ENCODE data around the gene ZNF792. TPM values are rescaled to one million over a fixed set of nuclear protein-coding genes. Genes with fewer than 3 reads are reported as not detected.

ZNF792 gene
- total RNA-seq, 3 donors from 2014 or later (not counting 1 experiment from before 2014, with no cell fraction given): 11.9 to 19.6 (median 16.2) TPM

GRCh38 chr19:34997071-34997617 lies 33.1 kb upstream of the ZNF792 start:
- H3K27me3 Mint-ChIP-seq (ENCODE audit: low read depth in 2 of 2): no peaks in the 10 kb centered on the region
- peaks cover 68% of the 10 kb centered on the region for H3K4me1 ChIP-seq (ENCODE audit: control insufficient read depth, insufficient read depth, low read length)
- H3K36me3 Mint-ChIP-seq: no peaks in the 10 kb centered on the region
- no peak for ATAC-seq
- no peaks in the 10 kb centered on the region for H3K9me3 ChIP-seq (ENCODE audit: control insufficient read depth, insufficient read depth, low read length)
- H3K27ac Mint-ChIP-seq: peak overlapping the region; percentile 86 to 90
- H3K9me3 Mint-ChIP-seq: no peaks in the 10 kb centered on the region
- H3K27me3 ChIP-seq (ENCODE audit: control insufficient read depth, insufficient read depth, low read length): no peaks in the 10 kb centered on the region
- H3K4me1 Mint-ChIP-seq: peaks cover 34 to 63% of the 10 kb centered on the region in 2 donors
- peak overlapping the region; percentile 19 for H3K27ac ChIP-seq (ENCODE audit: low read length)
- DNase-seq: peak in 1 of 2 donors; percentile 75
- 23% methylated on average over 3 of the region's 8 CpGs for WGBS (ENCODE audit: insufficient coverage)
- no peak overlapping the region for H3K4me3 ChIP-seq (ENCODE audit: low read length)
- intact Hi-C loops (cut with micrococcal nuclease): no loop called here
- no peak for TF ChIP-seq CTCF (IDR thresholded peaks at IDR 0.05)
- peak overlapping the region; percentile 89 for H3K4me3 Mint-ChIP-seq
- no peaks in the 10 kb centered on the region for H3K36me3 ChIP-seq (ENCODE audit: control insufficient read depth, insufficient read depth, low read length)

- intact Hi-C loops (cut with micrococcal nuclease): no loop called here
Observed at GRCh38 chr19:34995551-34995950, 31.5 kb upstream of the ZNF792 start.

GRCh38 chr19:34994643-34995541 lies 30.9 kb upstream of the ZNF792 start:
- H3K27me3 ChIP-seq (ENCODE audit: control insufficient read depth, insufficient read depth, low read length): no peaks in the 10 kb centered on the region
- no peak for DNase-seq
- H3K4me1 ChIP-seq (ENCODE audit: control insufficient read depth, insufficient read depth, low read length): peaks cover 52% of the 10 kb centered on the region
- TF ChIP-seq CTCF (IDR thresholded peaks at IDR 0.05): no peak
- Mint-ChIP-seq H3K4me1 (peaks cover 27 to 51% of the 10 kb centered on the region in 2 donors), H3K27ac (peak overlapping the region in 1 of 2 donors; percentile 2), H3K9me3 (no peaks in the 10 kb centered on the region), H3K4me3 (peak overlapping the region; percentile 54), H3K36me3 (no peaks in the 10 kb centered on the region), H3K27me3 (ENCODE audit: low read depth in 2 of 2) (peaks cover 0 to 3% of the 10 kb centered on the region in 2 donors)
- no peak overlapping the region for H3K4me3 ChIP-seq (ENCODE audit: low read length)
- ATAC-seq: peak in 1 of 3 donors; percentile 18
- no peaks in the 10 kb centered on the region for H3K36me3 ChIP-seq (ENCODE audit: control insufficient read depth, insufficient read depth, low read length)
- intact Hi-C loops (cut with micrococcal nuclease): no loop called here
- no peak overlapping the region for H3K27ac ChIP-seq (ENCODE audit: low read length)
- 93% methylated on average over 17 of the region's 17 CpGs for WGBS (ENCODE audit: insufficient coverage)
- H3K9me3 ChIP-seq (ENCODE audit: control insufficient read depth, insufficient read depth, low read length): no peaks in the 10 kb centered on the region

More at GRCh38 chr19:34995551-34995950, 31.5 kb upstream of the ZNF792 start:
- TF ChIP-seq CTCF (IDR thresholded peaks at IDR 0.05): no peak
- no peak for DNase-seq
- Histone ChIP-seq H3K9me3 (ENCODE audit: control insufficient read depth, insufficient read depth, low read length) (no peaks in the 10 kb centered on the region), H3K4me3 (ENCODE audit: low read length) (no peak overlapping the region), H3K27ac (ENCODE audit: low read length) (no peak overlapping the region), H3K36me3 (ENCODE audit: control insufficient read depth, insufficient read depth, low read length) (no peaks in the 10 kb centered on the region), H3K4me1 (ENCODE audit: control insufficient read depth, insufficient read depth, low read length) (peaks cover 54% of the 10 kb centered on the region), H3K27me3 (ENCODE audit: control insufficient read depth, insufficient read depth, low read length) (no peaks in the 10 kb centered on the region)
- Mint-ChIP-seq H3K9me3 (no peaks in the 10 kb centered on the region), H3K27ac (no peak overlapping the region), H3K4me3 (no peak overlapping the region), H3K4me1 (peaks cover 27 to 54% of the 10 kb centered on the region in 2 donors), H3K27me3 (ENCODE audit: low read depth in 2 of 2) (no peaks in the 10 kb centered on the region), H3K36me3 (no peaks in the 10 kb centered on the region)
- 98% methylated on average over 8 of the region's 8 CpGs for WGBS (ENCODE audit: insufficient coverage)
- no peak for ATAC-seq
